ENCODE results near the gene TBC1D8.

Gene TBC1D8

DNA sequence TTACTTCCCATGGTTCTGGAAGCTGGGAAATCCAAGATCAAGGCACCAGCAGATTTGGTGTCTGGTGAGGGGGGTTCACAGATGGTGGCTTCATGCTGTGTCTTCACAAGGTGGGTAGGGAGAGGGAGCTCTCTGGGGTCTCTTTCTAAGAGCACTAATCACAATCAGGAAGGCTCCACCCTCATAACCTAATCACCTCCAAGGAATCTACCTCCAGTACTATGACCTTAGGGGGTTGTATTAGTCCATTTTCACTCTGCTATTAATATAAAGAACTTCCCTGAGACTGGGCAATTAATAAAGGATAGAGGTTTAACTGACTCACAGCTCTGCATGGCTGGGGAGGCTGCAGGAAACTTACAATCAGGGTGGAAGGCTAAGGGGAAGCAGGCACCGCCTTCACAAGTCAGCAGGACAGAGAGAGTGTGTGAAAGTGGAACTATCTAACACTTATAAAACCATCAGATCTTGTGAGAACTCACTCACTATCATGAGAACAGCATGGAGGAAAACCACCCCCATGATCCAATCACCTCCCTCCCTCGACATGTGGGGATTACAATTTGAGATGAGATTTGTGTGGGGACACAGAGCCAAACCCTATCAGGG lies 17.6 kb downstream of the TBC1D8 start:
- no peak for DNase-seq

DNA sequence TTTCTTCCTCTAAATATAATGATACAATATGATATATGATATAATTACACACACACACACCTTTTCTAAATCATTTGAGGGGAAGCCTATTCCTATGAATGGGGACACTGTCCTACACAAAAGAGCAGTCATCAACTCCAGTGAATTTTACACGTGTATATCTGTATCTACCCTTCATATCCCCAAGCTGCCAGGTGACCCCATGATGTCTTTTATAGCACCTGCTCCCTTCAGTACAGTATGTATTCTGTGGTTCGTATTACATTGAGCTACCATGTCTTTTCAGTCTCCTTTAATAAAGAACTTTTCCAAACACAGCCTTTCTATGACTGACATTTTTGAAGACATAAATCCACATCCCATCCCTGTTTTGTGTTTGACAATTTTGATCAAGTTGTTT lies 19.0 kb downstream of the TBC1D8 start:
- DNase-seq: no peak

DNA sequence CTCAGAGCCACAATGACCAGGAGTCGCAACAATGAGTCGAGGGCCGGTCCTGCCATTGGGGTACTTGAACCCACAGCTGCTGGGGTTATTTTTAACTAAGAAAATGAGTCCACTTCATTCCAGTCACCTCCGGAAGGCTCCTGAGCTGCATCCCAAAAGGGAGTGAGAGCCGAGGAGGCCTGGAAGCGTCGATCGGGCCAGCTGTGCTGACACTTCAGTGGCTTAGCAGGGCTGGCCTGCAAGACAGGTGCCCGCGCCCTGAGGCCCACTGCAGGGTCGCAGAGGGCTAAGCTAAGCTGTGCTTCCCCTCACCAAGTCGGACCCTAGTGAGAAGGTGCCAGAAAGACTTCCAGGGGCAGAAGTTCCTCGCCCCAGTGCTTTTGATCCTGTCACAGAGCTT lies 21.1 kb downstream of the TBC1D8 start:
- DNase-seq: no peak

DNA sequence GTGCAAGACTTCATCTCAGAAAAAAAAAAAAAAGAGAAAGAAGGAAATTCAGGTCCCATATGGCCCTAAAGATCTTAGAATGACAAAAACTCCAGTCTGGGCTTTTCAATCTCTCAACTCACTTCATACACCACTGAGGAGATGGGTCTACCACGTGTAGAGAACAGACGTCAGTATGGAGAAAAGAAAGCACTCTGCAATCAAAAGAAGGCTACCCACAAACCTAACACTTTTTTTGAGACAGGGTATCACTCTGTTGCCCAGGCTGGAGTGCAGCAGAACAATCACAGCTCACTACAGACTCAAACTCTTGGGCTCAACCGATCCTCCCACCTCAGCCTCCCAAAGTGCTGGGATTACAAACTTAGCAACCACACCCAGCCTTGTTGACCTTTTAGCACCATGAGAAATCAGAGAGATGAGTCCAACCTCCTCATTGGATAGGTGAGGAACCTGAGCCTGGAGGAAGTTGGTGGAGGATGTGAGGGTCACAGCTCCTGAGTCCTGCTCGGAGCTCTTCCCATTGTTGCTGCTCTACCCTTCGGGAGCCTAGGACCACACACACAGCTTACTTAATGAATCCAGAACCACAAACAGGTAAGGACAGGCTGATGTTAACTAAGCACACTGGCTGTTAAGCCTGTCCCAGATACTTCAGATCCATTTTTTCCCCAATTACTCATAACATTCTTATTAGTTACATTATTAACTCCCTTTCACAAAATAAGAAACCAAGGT lies 23.7 kb downstream of the TBC1D8 start:
- no peak for DNase-seq

DNA sequence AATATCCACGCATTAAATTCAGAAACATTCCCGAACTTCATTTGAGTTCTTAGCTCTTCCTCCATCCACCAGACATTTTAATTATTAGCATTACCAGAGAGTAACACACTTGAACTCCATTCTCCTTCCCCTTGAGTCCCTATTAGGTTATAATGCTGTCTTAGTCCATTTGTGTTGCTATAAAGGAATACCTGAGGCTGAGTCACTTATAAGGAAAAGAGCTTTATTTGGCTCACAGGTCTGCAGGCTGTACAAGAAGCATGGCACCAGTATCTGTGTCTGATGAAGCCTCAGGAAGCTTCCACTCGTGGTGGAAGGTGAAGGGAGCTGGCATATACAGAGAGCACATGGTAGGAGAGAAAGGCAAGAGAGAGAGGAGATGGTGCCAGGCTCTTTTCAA lies 25.4 kb downstream of the TBC1D8 start:
- no peak for DNase-seq

DNA sequence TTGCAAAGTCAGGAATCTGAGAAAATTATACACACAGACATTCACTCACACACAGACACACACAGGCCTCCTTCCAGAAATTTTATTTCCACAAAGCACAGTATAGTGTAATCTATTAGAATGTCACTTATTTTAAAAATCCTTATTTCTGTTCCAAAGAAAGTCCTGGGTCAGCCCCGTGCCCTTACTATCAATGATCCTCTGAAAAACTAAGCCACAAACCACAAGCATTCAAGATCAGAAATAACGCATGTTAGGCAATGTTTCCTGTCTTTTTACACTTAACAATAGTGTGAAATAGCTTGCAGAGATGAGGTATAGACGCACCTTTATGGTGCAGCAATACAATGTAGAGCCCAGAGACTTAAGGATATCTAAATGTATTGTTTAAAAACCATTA lies 25.8 kb downstream of the TBC1D8 start:
- DNase-seq: no peak

DNA sequence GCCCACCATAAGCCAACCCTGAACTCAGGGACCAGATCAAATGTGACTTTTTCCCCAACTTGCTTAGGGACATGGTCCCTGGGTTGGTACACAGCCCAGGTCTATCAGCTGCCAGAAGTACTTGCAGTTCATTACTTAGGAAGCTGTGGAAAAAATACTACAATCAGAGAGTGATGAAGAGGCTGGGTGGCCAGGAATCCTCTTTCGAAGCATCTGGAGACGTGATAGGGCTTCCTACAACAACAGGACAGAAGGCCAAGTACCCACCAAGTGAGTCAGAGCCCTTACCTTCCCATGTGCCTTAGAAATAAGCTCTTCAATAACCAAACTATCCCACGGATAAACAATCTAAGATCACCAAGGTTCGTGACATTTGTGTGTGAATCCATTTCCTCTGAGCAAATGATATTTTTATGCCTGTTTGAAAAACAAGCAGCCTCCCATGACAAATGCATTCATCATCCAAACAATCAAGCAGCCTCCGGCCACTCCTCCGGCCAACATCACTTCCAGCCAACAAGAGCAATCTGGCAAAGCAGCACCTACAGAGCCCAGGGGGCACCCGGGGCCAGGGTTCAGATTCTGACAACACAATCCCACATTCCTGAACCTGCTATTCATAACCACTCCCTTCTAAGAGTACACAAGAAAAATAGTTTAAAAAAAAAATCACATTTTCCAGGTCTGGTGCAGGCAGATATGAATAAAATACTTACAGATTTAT lies 26.4 kb downstream of the TBC1D8 start:
- DNase-seq: no peak

DNA sequence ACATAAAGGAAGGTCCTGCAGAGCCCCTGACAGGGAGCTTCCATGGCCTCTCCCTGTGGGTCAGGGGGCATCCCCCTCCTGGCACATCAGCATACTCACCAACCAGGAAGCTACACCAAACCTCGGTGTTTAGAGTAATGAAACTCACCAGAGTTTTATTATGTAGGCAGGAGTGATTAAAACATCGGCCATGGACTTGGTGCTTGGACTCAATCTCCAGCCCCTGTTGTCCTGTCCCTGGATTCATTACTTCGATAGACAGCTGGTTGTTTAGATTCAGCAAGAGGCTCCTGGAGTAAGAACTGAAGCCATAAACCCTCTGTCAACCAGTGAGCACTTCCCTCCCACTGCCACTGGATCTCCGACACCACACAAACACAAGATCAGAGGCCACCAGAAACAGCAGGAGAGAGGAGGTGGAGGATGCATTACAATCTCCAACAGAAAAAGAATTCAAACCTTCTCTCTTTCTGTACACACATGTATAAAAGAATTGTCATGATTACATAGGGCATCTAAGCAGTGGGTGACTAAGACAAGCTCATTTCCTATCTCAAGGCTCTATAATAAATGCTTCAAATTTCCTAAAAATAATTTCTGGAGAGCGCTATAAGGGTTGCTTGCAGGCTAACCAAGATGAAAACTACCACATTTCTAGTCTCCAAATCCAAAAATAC lies 27.2 kb downstream of the TBC1D8 start:
- no peak for DNase-seq

DNA sequence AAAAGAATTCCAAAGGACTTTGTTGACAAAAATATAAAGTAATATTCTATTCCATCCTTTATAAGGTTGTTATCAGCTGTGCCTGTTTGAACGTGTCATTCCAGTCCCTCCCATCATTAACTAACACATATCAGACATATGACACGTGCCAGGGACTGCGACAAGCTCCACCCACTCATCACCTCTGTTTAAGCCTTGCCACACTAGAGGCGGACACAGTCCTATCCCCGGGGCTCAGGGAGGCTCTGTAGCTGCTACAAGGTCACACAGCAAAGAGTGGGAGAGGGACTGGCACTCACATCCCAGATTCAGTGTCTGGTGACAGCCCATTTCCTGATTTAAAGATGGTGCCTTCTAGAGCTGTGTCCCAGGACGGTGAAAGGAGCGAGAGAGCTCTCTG lies 30.0 kb downstream of the TBC1D8 start:
- DNase-seq: no peak

DNA sequence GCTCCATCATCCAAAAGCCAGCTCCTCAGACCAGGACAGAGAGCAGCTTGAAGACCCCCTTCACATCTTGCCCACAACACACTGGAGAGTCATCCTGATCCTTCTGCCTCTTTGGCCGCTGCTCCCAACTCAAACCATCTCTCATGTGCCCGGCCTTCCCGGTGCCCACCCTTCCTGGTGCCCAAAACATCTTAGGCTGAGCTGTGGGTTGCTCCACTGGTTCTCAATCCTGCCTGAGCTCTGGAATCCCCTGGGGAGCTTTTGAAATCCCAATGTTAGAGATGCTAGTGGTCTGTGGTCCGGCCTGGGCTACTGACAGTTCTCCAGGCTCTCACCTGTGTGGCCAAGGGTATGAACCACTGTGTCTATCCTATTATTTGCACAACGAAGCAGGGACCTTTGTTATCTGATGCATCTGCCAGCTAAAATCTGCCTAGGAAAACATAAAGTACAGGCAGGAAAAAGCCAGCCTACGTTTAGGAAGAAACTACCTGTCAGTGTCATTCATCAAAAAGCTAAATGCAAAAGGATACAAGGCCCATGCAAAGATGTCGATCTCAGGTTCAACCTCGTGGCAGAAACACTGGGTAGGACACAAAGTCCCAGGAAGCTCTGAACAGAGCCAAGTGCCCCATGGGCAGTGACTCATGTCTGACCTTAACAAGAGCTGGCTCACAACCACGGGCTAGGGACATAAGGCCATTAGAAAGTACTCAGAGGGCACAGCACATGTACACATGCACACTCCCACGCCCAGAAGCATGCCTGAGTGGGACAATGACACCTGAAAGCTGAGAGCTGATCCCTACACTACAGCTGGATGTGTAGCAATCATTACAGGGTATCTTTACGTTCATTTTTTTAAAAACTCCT lies 30.8 kb downstream of the TBC1D8 start:
- DNase-seq: no peak

DNA sequence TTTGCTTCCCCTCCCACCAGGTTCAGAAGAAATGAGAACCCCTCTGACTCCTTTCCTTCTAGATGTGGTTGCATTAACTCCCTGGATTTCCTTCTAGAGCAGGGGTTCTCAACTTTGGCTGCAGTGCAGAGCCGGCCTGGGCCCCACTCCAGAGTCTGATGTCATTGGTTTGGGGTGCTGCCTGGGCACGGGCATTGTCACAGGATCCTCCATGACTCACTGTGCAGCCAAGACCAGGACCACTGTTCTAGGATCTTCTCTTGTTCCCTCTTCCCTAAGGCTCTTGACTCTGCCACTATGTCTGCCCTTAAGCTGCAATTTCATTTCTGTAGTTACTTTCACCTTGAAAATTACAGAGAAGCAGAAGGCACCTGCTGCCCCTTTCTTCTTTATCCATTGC lies 31.8 kb downstream of the TBC1D8 start:
- DNase-seq: no peak

DNA sequence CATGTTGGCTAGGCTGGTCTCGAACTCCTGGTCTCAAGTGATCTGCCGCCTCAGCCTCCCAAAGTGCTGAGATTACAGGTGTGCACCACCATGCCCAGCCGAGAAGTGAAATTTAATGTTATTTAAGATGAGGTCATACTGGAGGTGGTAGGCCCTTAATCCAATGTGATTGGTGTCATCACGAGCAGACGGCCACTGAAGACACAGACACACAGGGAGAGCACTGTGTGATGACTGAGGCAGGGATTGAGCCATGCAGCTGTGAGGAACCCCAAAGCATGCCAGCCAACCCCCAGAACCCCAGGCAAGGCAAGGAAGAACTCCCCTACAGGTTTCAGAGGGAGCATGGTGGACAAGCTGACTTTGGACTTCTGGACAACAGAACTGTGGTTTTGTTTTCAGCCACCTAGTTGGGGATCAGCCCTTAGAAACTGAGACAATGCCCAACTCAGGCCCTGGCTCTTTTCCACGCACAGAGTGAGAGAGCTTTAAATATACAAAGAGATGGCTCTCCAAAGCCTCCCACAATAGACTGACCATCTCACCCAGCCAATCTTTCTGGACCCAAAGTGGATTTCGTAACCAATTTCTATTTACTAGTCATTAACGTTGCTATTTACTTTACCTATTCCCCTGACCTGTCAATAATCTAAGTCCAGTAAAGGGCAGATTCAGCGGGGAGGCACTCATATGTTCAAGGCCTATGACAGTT lies 34.2 kb downstream of the TBC1D8 start:
- DNase-seq: no peak

DNA sequence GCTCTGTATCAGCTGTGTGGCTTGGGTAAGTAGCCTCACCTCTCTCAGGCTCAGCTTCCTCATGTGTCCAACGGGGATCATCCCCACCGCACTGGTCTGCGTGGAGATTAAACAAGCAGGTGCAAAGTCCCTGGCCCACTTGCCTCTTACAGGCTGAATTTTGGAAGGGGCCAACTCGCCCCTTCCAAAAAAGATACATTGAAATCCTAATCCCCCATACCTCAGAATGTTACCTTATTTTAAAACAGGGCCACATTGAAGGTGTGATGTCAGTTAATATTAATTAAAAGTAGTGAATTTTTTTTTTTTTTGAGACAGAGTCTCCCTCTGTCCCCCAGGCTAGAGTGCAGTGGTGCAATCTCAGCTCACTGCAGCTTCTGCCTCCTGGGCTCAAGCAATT lies 34.8 kb downstream of the TBC1D8 start:
- DNase-seq: no peak

DNA sequence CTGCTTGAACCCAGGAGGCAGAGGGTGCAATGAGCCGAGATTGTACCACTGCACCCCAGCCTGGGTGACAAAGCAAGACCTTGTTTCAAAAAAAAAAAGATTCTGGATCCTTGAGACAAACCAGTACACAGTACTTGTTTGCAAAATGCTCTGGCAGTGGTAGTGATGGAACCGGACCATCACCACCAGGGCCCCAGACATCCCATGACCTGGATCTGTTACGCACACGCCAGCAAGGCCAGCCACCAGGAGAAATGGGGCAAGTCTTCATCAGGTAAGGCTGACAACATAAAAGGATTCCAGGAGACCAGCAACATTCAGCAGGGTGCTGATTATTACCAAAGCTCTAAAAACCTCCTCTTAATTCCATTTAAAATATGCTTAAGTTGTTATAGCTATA lies 35.5 kb downstream of the TBC1D8 start:
- DNase-seq: no peak

DNA sequence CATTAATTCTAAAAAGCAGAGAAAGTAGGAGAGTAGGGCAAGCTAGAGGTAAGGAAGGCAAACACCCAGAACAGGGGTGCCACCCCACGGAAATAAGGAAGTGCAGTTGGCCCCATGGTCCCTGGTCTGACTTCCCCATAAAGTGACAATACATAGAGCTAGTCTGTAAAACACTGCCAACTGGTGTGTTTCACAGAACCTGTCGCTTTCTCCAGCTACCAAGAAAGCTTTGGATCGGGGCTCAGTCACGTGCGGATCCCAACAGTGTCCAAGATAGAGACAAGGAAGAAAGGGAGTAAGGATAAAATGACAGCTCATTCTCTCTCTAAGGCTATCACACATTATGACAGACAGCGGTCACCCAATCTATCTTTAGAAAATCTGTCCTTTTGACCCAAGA lies 36.4 kb downstream of the TBC1D8 start:
- DNase-seq: no peak

DNA sequence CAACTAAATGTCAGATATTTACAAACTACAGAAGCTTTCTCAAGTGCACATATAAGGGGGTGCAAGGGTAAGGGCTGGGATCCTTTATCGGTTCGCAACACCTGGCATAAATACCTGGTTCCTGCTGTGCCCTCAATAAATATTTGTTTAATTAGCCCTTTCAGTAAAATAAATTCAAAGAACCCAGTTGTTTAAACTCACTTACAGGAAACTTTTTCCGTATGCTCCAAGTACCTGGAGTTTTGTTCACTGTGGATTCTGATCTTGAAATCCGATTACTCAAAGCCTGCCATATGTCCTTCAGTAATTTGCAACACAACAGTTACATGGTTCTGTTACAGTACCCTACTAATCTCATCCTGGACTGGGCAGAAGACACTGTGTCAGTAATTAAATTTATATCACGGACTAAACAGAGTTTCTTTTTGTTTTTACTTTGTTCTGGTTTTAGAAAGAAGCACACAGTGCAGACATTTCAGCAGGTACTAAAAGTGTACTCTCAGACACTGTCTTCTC lies 36.9 kb downstream of the TBC1D8 start:
- DNase-seq: no peak

DNA sequence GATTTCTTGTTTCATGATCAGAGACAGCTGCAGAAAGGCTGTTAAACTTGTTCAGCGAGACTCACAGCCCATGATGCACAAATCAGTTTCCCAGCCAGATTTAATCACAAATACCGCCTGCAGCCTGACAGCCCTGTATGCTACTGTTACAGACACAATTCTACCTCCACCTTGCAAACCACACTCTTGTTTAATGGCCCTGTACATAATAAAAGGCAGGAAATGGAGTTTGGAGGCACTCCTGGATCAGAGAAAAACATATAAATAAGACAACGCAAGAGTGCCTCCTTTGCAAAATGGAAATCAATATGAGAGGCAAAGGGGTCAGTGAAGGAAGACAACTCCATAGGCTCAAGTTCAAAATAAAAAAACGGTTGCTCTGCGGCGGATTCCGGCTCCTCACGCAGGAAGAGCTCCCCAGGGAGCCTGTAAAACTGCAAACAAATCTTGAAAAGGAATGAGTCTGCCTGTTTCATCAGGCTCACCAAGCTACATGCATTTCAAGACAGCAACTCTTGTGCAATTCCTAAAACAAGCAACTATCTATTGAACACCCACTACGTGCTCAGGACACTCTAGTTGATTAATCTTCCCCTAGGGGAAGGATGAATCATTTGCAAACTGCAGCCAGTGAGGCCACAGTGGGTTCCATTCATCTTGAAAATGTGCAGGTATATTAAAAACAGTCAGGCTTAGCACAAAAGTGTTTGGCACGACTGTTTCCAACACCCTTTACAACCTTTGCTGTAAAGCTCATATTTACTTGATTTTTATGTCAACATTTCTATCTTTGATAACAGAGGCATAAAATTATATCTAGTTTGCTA lies 37.5 kb downstream of the TBC1D8 start:
- no peak for DNase-seq

DNA sequence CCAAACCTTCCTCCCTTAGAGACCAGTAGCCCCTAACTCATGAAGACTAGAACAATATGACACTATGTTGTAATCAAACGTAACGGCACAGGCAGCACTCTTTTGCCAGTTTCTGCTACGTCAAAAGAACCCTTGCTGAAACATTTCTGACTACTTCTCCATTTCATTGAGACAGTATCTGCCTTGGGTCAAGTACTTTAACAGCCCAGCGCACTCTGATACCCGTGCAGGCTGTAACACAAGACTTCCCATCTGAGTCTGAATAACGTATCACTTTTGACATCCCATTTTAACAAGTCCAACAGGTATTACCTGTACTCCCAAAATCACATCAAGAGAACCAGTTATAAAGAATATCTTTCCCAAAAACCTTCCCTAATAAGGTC lies 38.4 kb downstream of the TBC1D8 start:
- no peak for DNase-seq

DNA sequence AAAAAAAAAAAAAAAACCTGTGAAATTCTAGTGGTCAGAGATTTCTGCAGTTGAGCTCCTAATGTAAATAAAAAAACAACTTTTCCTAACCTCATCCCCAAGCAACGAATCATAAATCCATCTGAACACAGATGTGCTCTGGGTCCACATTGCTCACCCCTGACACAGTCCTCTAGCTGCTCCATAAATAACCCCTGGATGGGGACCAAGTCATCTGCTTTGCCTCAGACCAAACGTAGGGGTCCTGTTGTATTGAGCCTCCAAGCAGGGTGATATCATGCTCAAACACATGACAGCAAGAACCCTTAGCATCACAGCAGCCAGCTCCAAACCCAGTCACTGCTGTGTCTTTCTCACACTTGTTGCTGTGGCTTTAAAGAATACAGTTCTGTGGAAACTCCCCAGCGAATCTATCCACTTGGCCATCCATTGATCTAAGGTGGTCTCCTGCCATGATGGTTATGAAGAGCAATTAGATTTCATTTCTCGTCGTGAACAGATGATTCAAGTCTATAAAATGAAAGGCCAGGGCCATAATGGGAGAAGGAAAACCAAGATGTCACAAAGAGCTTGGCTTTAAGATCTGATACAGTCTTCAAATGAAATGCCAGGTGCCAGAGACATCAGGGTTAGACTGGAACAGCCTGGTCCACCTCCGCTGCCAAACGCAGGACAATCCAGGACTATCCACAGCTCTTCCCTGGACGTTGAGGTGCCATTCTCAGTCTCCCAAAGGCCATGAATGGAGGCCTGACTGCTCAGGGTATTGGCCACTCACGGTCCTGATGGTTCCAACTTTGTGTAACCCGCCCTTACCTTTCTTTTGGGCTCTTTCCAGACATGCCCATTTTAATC lies 39.0 kb downstream of the TBC1D8 start:
- no peak for DNase-seq

DNA sequence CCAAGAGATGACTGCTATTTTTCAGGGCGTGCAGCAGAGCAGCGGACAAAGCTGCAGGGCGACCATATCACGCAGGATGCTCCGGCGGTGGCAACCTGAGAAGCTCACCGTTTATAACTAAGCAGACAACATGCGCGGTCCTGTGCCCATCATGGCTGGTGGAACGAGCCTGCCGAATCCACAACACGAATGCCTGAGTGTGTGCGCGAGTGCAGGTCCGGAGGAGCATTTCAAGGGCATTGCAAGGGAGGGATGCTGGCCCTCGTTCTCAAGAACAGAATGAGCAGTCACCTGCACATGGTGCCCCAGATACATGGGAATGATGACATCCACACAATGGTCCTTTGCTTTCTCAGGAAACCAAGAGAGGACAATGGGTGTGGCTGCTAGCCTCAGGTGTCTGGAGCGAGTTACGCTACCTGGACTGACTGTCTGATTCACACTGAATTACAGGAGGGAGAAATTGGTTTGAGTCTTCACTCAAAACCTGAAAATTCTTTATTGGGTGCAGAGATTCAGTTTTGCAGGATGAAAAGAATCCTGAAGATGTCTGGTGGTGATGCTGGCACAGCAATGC lies 39.8 kb downstream of the TBC1D8 start:
- no peak for DNase-seq

Measured in stimulated activated CD4-positive, alpha-beta T cell treated with anti-CD3 and anti-CD28 coated beads, Interleukin-1b, Interleukin-23, amount 100 ng/mL, for 48 hours (primary cell).